ENCODE measurements around the gene RP9. TPM values are rescaled to one million over a fixed set of nuclear protein-coding genes. Genes with fewer than 3 reads are reported as not detected.

The RP9 gene
- total RNA-seq, 1 donor = 6.5 TPM

DNA sequence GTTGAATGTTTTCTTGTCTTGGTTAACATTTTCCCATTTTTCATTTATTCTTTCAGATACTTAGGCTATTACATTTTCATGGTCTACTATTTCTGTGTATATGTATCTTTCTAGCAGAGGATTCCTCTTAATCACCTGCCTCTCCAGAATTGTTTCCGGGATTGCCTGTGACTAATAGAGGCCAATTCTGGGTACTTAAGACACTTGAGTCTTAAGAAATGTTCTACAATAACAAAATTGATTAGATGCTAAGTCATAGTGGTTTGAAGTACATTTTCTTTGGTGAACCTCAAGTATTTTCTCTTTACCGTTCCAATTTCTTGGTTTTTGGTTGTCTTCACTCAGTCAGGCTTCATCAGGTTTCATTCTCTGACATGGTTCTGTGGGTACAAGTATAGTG lies 46.6 kb upstream of the RP9 start:
- Histone ChIP-seq H3K4me1 (ENCODE audit: insufficient read depth, low read length) (peaks cover 37% of the 10 kb centered on the region), H3K27ac (ENCODE audit: low read depth, low read length) (no peak overlapping the region), H3K27me3 (ENCODE audit: insufficient read depth, low read length) (no peaks in the 10 kb centered on the region), H2AFZ (ENCODE audit: low read length) (no peak overlapping the region), H4K20me1 (ENCODE audit: insufficient read depth, low read length) (no peaks in the 10 kb centered on the region), H3K79me2 (ENCODE audit: insufficient read depth, low read length) (no peaks in the 10 kb centered on the region), H3K4me2 (ENCODE audit: insufficient read depth, low read length) (no peak overlapping the region), H3K4me3 (ENCODE audit: insufficient read depth, low read length) (no peak overlapping the region), H3K9me3 (ENCODE audit: low read depth, low read length) (no peaks in the 10 kb centered on the region), H3K36me3 (ENCODE audit: insufficient read depth, low read length) (no peaks in the 10 kb centered on the region)
- DNase-seq (ENCODE audit: insufficient read length, low spot score, missing footprints) = no peak
- TF ChIP-seq, protein P1, sequence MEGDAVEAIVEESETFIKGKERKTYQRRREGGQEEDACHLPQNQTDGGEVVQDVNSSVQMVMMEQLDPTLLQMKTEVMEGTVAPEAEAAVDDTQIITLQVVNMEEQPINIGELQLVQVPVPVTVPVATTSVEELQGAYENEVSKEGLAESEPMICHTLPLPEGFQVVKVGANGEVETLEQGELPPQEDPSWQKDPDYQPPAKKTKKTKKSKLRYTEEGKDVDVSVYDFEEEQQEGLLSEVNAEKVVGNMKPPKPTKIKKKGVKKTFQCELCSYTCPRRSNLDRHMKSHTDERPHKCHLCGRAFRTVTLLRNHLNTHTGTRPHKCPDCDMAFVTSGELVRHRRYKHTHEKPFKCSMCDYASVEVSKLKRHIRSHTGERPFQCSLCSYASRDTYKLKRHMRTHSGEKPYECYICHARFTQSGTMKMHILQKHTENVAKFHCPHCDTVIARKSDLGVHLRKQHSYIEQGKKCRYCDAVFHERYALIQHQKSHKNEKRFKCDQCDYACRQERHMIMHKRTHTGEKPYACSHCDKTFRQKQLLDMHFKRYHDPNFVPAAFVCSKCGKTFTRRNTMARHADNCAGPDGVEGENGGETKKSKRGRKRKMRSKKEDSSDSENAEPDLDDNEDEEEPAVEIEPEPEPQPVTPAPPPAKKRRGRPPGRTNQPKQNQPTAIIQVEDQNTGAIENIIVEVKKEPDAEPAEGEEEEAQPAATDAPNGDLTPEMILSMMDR (IDR thresholded peaks at IDR 0.05; ENCODE audit: extremely low read depth, low read depth, low read length) = no peak

DNA sequence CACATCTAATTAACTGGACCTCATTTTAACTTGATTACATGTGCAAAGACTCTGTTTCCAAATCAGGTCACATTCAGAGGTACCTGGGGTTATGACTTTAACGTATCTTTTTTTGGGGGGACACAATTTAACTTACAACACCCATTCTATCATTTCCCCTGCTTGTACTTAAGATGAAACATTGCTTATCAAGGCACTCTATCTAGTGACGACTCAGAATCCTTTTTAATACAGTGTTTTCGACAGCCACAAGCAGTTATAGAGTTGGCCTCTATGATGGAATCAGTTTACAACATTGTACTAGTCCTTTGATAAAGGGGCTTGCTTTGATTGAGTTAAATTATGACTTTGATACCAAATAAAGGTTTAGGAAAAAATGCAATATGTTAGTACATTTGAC lies 42.9 kb upstream of the RP9 start:
- Histone ChIP-seq H4K20me1 (ENCODE audit: insufficient read depth, low read length) (no peaks in the 10 kb centered on the region), H3K27me3 (ENCODE audit: insufficient read depth, low read length) (no peaks in the 10 kb centered on the region), H3K4me1 (ENCODE audit: insufficient read depth, low read length) (peaks cover 31% of the 10 kb centered on the region), H3K9me3 (ENCODE audit: low read depth, low read length) (no peaks in the 10 kb centered on the region), H3K27ac (ENCODE audit: low read depth, low read length) (no peak overlapping the region), H3K79me2 (ENCODE audit: insufficient read depth, low read length) (no peaks in the 10 kb centered on the region), H3K36me3 (ENCODE audit: insufficient read depth, low read length) (no peaks in the 10 kb centered on the region), H2AFZ (ENCODE audit: low read length) (no peak overlapping the region), H3K4me3 (ENCODE audit: insufficient read depth, low read length) (no peak overlapping the region), H3K4me2 (ENCODE audit: insufficient read depth, low read length) (no peak overlapping the region)
- no peak for DNase-seq (ENCODE audit: insufficient read length, low spot score, missing footprints)
- TF ChIP-seq, protein P1 (IDR thresholded peaks at IDR 0.05; ENCODE audit: extremely low read depth, low read depth, low read length) = no peak

DNA sequence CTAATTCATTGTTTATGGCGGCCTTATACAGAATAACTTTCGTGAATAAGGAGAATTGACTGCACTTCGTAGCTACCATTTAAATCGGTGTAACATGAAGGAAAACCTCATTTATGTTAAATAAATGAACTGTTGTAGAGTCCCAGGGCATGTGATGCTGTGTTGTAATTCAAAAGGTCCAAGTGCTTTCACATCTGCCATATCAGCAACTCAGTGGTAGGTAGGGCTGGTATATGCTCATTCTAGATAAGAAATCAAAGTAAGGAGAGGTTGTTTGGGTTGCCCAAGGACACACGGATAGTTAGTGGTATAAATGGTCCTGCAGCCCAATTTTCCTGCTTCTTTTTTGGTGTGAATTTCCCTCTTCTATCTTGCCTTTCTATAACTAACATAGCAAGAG lies 36.0 kb upstream of the RP9 start:
- no peaks in the 10 kb centered on the region for H3K9me3 ChIP-seq (ENCODE audit: low read depth, low read length)
- no peaks in the 10 kb centered on the region for H3K79me2 ChIP-seq (ENCODE audit: insufficient read depth, low read length)
- H2AFZ ChIP-seq (ENCODE audit: low read length) = no peak overlapping the region
- no peaks in the 10 kb centered on the region for H4K20me1 ChIP-seq (ENCODE audit: insufficient read depth, low read length)
- TF ChIP-seq, protein P1 (IDR thresholded peaks at IDR 0.05; ENCODE audit: extremely low read depth, low read depth, low read length) = no peak
- H3K36me3 ChIP-seq (ENCODE audit: insufficient read depth, low read length) = no peaks in the 10 kb centered on the region
- no peak overlapping the region for H3K4me2 ChIP-seq (ENCODE audit: insufficient read depth, low read length)
- no peak overlapping the region for H3K27ac ChIP-seq (ENCODE audit: low read depth, low read length)
- H3K4me3 ChIP-seq (ENCODE audit: insufficient read depth, low read length) = no peak overlapping the region
- DNase-seq (ENCODE audit: insufficient read length, low spot score, missing footprints) = no peak
- no peaks in the 10 kb centered on the region for H3K27me3 ChIP-seq (ENCODE audit: insufficient read depth, low read length)
- H3K4me1 ChIP-seq (ENCODE audit: insufficient read depth, low read length) = no peaks in the 10 kb centered on the region

DNA sequence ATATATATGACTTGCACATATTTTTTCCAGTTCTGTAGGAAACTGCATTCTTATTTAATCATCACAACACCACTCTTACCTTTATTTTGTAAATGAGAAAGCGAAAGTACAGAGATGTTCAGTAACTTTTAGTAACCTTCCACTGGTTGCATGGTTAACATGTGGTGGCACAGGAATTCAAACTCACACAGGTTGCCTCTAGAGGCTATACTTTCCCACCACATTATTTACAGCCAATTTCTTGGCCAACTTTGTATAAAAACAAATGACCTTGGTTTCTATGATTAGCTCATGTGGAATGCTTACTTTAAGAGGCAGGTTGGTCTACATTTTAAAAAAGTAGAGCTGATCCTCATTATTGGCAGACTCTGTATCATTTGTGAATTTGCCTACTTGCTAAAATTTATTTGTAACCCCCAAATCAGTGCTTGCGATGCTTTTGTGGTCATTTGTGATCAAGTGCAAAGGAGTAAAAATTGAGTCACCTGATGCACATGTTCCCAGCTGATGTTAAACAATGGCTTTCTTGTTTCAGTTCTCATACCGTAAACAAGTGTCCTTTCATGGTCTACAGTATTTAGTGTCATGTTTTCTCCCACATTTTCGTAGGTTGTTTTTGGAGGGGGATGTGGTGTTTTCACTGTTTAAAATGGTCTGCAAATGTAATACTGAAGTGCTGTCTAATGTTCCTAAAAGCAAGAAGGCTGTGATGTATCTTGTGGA lies 35.0 kb upstream of the RP9 start:
- no peak overlapping the region for H3K4me2 ChIP-seq (ENCODE audit: insufficient read depth, low read length)
- H2AFZ ChIP-seq (ENCODE audit: low read length) = no peak overlapping the region
- no peaks in the 10 kb centered on the region for H3K4me1 ChIP-seq (ENCODE audit: insufficient read depth, low read length)
- no peaks in the 10 kb centered on the region for H3K36me3 ChIP-seq (ENCODE audit: insufficient read depth, low read length)
- TF ChIP-seq, protein P1 (IDR thresholded peaks at IDR 0.05; ENCODE audit: extremely low read depth, low read depth, low read length) = no peak
- no peaks in the 10 kb centered on the region for H3K9me3 ChIP-seq (ENCODE audit: low read depth, low read length)
- peak; percentile 21 for DNase-seq (ENCODE audit: insufficient read length, low spot score, missing footprints)
- H3K79me2 ChIP-seq (ENCODE audit: insufficient read depth, low read length) = no peaks in the 10 kb centered on the region
- H4K20me1 ChIP-seq (ENCODE audit: insufficient read depth, low read length) = no peaks in the 10 kb centered on the region
- no peaks in the 10 kb centered on the region for H3K27me3 ChIP-seq (ENCODE audit: insufficient read depth, low read length)
- no peak overlapping the region for H3K4me3 ChIP-seq (ENCODE audit: insufficient read depth, low read length)
- H3K27ac ChIP-seq (ENCODE audit: low read depth, low read length) = no peak overlapping the region

All from osteoblast (primary cell).